ENCODE results near the gene MTOR.

DNA sequence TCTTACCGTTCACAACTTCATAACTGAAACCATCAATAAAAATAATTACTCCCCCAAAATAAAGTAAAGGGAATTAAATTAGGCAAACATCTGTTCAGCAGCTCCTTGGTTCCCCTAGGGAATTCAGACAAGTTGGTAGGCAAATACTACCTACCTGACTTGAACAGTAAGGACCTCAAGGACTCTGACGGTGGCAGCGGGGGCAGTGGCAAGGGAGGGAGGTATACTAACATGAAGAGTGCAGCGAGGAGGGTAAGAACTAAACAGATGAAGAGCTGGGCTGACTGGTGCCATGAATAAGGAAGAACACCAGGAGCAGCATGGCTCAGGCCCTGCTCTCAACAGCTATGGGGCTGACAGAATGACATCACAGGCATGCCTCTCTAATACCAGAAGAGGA is 33.1 kb downstream of the MTOR start:
- TF ChIP-seq EZH2 (IDR thresholded peaks at IDR 0.05) (no peak), POLR2AphosphoS5 (IDR thresholded peaks at IDR 0.05; ENCODE audit: borderline replicate concordance, low read depth, low read length) (no peak)
